GM19328 (cell line): ENCODE data around the gene ARID1B.
A peak's percentile ranks its signal among the peaks of the same experiment; 100 is the strongest.

Source experiments
- ATAC-seq: cut with Tn5 transposase; IDR thresholded peaks from one replicate; pipeline ENCODE4 v1.9.1; 2021; ENCODE audit warnings: mild to moderate bottlenecking, moderate library complexity; ENCODE audit not compliant: unreplicated experiment

The ARID1B gene

DNA sequence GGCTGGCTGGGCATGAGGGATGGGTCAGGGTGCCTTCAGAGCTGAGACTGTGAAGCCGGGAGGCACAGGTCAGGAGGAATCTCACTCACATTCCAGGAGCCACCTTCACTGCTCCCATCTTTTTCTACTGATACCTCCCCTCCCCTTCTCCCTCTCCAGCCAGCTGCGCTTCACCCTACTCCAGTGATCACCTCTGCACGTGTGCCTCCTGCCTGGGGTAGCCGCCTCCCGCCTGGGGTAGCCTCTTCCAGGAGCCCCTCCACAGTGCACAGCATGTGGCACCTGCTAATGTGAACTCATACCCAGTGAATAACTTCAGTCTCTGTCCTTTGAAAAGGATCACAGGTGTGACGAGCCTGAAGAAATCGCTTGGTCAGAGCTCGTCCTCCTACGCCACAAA is 313.6 kb downstream of the ARID1B start:
- no peak for ATAC-seq

DNA sequence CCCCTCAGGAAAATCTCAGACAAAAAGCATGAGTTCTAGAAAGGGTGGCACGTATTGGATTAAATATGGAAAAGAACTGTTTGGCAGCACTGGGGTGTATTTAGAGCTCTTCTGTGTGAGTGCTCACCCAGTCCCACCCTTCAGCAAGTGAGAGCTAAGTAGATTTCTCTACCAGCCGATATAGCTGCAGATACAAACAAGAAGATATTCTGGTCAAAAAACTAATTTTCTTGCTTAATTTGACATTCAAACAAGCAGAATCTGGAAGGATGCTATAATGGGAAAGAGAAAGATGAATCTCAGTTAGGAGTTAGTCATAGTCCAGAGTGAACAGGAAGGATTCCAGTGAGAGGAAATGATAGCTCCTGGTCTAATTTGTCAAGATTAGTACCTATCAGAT is 314.1 kb downstream of the ARID1B start:
- ATAC-seq, result no peak

DNA sequence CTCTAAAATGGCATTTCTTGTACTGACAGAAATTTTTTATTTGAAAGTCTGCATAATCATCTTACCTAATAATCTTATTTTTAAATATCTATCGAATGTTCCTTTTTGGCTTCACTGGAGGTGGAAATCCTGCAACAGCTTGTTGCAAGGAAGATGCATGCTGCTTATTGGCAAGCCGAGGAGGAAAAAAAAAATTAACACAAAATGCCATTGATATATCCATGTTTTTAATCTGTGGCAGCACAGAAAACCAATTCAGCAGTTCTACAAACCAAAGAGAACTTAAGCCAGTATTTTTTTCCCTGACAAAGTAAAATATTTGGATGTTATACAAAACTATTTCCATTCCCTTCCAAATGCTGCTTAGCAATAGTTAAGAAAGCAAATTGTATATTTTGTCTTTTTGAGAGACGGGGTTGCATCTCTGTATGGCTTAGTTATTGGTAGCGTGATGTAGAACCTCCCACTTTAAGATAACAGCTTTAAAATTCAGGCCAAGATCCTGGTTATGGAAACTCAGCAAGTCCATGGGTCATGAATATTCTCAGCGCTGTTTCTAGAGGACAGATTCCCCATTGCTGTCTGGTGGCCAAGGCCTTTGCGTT is 314.8 kb downstream of the ARID1B start:
- no peak for ATAC-seq

DNA sequence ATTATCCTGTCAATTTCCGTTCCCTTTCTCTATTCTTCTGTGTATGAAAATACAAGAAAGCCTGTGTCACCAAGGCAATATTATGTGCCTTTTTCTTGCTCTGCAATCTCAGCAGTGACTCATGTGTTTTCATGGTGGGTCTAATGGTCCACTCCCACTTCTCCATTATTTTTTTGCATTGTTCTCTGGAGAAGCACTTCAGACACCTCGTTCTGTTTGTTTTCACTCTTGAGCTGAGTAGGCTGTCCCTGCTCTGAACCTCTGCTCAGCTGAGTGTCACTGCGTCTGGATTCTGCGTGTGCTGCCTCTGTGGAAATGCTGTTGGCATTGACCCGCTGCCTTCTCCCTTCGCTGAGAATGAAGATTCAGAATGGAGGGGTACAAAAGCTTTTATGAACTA is 315.6 kb downstream of the ARID1B start:
- no peak for ATAC-seq

DNA sequence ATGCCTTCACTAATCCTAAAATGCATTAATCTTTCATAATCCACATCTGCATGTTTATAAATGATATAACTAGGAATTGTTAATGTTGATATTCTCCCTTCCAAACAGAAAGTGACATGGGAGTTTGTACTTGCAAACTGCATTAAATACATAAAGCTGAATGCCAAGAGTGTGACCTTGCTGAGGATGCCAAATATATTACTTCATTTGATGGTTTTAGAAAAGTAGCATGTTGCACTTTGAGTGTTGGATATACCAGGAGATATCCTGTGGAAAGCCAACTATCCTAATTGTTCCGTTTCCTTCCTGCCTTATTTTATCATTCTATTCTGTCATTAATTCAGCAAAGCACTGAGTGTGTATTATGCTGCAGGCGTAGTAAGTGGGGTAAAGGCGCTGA is 316.4 kb downstream of the ARID1B start:
- no peak for ATAC-seq

DNA sequence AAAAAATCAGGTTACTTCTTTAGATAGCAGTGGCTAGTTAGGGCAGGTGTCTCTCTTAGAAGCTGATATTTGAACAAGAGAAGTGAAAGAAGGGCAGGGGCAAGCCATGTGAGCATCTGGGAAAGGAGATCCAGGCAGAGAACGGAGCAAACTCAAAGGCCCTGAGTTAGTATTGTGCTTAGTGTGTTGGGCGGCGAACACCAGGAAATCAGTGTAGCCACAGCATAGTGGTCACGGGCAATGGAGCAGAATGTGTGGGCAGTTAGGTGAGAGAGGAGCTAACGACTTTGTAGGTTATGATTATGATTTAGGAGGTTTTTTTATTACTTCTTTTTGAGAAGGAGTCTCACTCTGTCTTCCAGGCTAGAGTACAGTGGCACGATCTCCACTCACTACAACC is 316.9 kb downstream of the ARID1B start:
- ATAC-seq, result peak; percentile 77

DNA sequence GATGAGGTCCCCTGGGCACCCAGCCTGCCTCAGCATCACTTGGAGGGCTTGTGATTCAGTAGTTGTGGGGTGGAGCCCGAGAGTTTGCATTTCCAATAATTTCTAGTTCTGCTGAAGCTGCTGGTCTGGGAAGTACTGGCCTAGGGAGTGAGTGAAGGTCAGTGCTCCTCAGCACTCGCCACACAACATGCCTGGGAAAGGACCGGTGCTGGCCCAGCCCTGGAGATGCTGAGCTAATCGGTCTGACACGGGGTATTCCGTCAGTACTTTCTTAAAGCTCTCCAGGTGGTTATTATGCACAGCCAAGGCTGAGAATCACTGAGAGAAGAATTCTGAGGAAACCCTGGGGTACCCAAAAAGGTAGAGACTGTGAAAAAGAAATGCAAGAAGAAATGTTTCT is 317.9 kb downstream of the ARID1B start:
- ATAC-seq, result no peak

DNA sequence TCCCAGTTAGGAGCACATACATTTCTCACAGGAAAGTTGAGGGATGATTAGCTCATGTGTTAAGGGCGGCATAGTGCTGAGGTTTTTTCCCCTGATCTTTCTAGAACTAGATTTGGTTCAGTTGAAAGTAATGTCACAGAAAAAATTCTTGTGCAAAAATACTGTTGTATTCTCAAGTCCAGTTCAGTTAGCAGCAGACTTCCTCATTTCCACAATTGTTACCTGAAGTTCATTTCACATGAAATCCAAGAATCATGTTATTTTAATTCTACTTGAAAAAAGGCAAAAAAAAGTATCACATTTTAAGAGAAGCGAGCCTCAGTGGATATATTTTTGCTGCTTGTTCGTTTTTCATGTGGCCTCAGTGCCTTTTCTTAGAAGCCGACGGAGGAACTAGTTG is 318.4 kb downstream of the ARID1B start:
- no peak for ATAC-seq

DNA sequence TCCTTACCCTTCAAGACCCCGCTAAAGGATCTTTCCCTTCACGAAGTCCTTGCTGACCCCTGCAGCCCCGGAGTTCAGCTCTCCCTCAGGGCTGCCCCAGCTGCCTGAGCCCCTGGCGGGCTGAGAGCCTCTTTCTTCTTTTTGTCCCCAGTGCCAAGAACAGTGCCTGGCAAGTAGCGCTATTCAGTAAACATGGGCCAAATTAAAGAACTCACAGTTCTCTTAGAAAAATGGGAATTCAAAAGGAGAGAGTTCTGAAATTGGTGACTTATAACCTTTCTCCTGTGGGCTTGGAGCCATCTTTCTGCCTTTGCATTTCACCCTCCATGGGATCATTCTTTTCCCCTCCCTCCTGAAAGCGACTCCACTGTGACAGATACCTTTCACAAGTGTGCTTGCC is 318.9 kb downstream of the ARID1B start:
- no peak for ATAC-seq

DNA sequence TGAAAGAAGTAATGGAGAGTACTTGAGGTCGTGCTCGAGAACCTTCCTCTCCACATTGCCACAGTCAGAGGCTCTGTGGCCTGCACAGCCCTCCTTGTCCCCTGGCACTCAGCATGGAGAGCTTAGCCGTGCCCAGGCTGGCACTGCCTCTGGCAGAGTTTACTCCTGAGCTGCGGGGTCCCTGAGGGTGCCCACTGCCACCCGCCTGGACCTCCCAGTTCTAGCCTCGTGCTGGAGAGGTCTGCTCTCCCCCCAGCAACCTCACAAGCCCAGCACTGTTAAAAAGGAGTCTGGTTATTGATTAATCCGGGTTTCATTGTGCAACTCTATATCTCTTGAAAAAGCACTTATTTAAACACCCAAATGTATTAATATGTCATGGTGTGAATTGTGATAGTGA is 319.3 kb downstream of the ARID1B start:
- ATAC-seq, result no peak

DNA sequence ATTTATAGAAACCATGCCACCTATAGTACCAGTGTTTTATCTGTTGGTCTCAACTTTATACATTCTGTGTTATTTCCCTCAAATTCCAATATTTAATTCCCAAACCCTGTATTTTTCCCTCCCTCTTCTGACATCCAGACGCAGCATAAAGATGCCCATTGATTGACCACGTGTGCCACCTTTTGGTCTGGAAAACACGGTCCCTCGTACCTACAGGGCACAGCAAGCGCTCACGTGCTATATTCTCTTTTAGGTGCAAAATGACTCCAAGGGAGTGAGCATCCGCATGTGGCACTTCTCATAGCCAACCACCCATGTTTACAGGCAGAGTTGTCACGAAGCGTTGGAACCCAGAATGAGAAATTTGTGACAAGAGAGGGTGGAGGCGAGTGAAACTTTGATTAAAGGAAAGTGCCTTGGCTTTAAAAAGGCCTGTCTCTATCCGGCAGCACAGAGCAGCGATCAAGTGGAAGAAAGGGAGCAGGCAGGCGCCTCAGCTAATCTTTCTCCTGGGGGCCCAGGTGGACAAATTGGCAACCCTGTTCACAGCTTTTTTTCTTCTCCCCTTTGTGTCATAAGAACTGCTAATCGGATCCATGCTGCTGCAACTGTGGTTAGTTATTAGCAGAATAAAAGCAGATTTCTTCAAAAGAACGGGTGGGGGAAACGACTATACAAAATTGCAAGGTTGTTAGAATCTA is 320.2 kb downstream of the ARID1B start:
- no peak for ATAC-seq

DNA sequence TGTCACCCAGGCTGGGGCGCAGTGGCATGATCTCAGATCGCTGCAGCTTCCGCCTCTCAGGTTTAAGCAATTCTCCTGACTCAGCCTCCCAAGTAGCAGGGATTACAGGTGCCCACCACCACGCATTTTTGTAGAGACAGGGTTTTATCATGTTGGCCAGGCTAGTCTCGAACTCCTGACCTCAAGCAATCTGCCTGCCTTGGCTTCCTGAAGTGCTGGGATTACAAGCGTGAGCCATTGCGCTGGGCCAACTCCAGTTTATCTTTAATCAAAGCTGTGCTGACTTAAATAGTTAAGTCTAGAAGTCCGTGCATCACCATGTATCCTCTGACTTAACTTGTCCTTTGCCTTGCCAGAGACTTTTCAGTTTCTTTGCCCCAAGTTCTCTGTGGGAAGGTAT is 321.8 kb downstream of the ARID1B start:
- no peak for ATAC-seq

DNA sequence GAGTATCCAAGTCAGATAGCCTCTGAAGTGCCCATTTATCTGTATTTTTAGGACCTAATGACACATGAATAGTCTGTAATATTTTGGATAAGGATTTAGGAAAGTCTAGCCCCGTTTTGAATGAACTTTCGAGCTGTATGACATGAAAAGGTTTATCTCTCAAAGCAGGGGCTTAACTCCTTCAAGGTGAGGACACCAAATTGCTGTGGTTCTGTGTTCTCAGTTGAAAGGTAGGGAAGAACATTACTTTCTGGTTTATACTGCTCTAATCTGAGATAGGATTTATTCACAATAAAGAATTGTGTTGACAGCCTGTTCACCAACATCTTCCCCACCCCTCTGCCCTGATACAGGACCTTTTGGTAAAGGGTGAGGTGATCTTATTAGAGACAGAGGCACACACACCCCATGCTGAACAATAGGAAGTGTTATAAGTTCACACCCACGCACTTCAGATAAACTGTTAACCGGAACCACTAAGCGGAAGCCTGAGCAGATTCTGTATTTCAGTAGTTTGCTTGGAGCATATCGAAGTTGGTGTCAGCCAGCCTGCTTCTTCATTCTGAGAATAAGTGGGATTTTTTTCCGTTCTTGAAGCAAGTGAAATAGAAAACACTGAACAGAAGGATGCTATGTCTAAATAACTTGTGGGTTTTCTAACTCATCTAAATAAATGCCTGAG is 322.9 kb downstream of the ARID1B start:
- ATAC-seq, result peak; percentile 99

DNA sequence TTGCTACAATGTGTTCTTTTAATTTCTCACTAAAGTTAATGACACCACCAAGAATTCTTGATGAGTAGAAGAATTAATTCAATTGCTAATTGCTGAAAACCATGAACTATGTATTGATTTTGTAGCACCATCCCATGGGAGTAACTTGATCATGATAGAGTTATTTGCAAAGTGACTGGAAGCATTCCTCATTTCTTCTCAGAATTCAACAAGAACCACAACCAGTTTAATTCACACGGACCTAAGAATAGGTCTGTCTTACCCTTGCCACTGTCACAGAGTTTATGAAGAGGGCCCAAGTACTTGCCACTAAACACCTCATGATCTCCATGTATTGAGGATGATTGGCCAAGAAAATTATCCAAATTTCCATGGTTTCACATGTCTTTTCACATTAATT is 324.0 kb downstream of the ARID1B start:
- ATAC-seq, result no peak

DNA sequence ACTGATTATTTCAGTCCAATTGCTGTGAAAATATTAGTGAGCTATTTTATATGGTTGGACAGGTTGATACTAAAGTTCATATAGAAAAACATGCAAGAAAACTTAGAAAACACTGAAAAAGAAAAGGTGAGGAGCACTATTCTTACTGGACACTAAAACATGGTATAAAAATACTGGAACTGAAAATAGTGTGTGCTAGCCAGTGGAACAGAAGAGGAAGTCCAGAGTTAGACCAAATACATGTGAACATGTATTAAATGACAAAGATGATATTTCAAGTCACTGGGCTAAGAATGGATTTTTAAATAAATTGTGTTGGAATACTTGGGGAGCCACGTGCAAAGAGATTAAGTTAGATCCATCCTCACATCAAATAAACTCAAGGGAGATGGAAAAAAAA is 327.6 kb downstream of the ARID1B start:
- no peak for ATAC-seq

DNA sequence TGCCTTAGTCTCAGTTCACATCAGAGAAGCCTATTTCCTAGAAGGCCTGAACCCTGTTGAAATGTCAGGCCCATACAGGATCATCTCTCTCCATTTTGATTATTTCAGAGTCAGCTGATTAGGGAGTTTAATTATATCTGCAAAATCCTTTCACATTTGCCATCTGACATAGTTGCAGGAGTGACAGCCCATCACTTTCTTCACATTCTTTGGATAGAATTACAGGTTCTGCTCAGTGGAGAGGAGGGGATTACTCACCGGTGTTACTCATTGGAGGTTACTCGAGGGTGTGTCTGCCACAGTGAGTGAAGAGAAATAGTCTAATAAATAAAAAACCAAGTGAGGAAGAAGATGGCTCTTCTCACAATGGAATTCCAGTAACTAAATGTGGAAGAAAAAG is 329.3 kb downstream of the ARID1B start:
- ATAC-seq, result no peak

DNA sequence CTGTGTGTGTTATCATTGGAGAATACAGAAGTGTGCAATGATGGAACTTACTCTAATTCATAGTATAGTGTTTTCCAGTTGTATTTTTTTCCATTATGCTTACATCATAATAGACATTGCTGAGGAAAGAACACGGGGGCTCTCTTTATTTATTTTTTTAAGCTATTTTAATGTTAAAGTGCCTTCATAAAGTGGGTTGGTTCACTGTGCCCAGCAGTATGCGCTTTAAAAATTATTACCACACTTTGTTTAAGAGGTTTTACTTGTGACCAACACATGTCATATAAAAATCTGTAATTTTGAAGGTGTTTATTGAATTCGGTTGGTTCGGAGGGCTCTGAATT is 330.4 kb downstream of the ARID1B start:
- ATAC-seq, result no peak

DNA sequence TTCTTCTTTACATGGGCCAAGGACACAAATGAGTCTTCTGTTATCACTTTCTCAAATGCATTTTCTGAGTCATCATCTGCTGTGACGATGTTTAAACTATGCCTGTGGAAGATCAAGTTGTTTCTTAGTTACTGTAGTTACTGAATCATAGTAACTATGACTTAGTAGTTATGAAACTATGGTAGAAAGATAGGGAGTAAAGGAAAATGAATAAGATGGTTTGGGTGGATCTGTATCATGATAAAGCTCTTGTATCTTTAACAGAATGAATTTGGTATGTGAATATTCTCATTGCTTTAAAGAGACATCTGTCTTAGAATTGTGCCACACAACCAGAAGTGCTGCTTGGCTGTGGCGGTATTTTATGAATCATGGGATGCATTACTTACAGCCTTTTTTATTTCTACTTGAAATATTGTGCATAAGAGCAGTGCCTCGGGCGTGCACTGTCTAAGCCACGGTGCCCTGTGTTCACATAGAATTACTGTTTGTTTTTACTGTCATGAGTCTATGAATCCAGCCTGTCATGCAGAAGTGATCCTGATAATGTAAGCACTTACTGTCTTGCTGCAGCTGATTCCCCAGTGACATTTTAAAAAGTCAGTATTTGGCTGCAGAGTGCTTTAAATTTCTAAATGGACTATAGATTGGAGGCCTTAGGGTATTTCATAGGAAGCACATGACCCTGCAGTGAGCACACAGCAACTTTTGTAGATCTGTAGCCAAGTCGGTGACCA is 330.9 kb downstream of the ARID1B start:
- no peak for ATAC-seq

DNA sequence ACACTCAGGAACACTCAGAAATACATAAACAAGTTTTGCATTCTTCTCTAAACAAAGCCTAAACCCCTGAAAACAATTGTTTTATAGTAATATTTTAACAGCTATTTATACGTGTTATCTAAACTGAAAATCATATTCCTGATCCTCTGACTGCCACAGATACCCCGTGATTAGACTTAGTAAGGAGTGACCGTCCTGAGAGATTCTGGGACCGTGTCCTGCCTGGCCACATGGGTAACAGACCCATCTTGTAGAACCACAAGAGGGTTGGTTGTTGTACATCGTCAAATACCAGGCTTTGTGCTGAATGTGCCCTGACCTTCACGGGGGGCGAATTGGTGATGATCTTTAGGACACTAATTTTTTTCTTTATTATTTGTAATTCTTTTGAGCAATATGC is 331.7 kb downstream of the ARID1B start:
- ATAC-seq, result no peak

DNA sequence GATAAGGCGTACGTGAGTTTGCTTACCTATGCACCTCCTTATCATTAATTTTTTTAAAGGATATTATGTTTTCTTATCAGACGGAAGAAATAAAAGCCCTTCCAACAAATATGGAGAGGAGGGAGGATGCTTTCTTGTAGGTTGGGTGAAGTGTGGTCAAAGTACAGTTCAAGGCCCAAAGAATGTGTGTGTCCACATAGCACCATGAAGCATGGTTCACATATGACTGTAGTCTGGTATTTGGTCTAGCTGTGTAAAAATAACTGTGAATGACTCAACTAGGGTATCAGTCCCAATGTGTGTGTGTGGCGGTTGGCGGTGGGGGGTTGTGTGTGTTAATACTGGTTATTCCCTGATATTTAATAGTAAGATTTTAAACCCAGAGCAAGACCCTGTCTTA is 333.4 kb downstream of the ARID1B start:
- no peak for ATAC-seq

DNA sequence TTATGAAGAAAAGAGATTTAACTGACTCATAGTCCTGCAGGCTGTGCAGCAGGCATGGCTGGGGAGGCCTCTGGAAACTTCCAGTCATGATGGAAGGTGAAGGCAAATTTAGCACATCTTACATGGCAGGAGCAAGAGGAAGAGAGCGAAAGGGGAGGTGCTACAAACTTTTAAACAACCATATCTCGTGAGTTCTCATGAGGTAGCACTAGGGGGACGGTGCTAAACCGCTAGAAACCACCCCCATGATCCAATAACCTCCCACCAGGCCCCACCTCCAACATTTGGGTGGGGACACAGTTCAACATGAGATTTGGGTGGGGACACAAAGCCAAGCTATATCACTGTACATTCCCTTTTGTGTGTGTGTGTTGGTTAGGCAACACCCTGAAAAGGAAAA is 336.2 kb downstream of the ARID1B start:
- no peak for ATAC-seq

DNA sequence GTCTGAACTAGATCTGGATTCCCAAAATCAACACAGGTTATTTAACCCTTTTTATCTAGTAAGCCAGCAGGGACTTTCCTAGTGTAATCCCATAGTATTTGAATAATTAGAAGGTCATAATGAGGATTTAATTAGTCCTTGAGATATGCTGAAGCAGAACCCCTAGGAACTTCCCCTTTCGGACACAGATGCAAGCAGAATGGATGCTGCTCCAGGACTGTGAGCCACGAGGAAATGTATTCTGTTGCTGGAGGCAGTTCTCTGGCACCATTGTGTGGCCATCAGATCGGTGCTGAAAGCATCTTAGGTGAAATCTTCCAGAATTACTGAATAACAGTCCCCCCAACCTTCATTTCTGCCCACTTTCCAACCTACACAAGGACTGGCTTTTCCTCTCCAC is 339.2 kb downstream of the ARID1B start:
- no peak for ATAC-seq
